ENCODE measurements around the gene TOMT.

- TF ChIP-seq POLR2A (IDR thresholded peaks at IDR 0.05; ENCODE audit: low read depth, low read length): no peak
- TF ChIP-seq FOS (IDR thresholded peaks at IDR 0.05; ENCODE audit: borderline replicate concordance, insufficient read depth, low read length): no peak
- TF ChIP-seq EZH2 (IDR thresholded peaks at IDR 0.05; ENCODE audit: borderline replicate concordance, low read depth, low read length, severe bottlenecking): no peak
- no peak for TF ChIP-seq CTCF (IDR thresholded peaks at IDR 0.05; ENCODE audit: extremely low read depth in 1 of 2, insufficient read depth in 1 of 2, low read depth in 1 of 2, low read length in 2 of 2)
- no peak for TF ChIP-seq MAX (IDR thresholded peaks at IDR 0.05; ENCODE audit: insufficient read depth, insufficient read length)
- TF ChIP-seq POLR2AphosphoS5 (IDR thresholded peaks at IDR 0.05; ENCODE audit: insufficient read depth, low read depth, low read length): no peak
These were observed 15.2 kb downstream of the TOMT start for GRCh38 chr11:72120930-72121329.

Data from endothelial cell of umbilical vein (primary cell).